Breast epithelium (tissue), 4 donors: ENCODE measurements around the gene HAPLN2. TPM values are rescaled to one million over a fixed set of nuclear protein-coding genes. Genes with fewer than 3 reads are reported as not detected.

Experiments
- DNase-seq, 2 donors: peaks; one replicate each; pipeline ENCODE4 v3.0.0-alpha.2; 2019; ENCODE audit warnings: low spot score in 2 of 2
- H3K27ac ChIP-seq, 2 donors: fragments of 200-600 bp; sonication (generic) in 1 of 2; one replicate each; pipeline ENCODE4 v1.5.1; 2016 to 2019; ENCODE audit warnings: mild to moderate bottlenecking in 1 of 2
- H3K27me3 ChIP-seq, 2 donors: fragments of 200-600 bp; sonication (generic) in 1 of 2; one replicate each; pipeline versions ENCODE4 v1.5.1 to v1.6.0; 2017 to 2019; ENCODE audit warnings: control low read depth in 1 of 2, mild to moderate bottlenecking in 1 of 2
- H3K36me3 ChIP-seq: fragments of 200-600 bp; one replicate; pipeline ENCODE4 v1.5.1; 2019
- H3K4me1 ChIP-seq, 2 donors: fragments of 200-600 bp; sonication (generic); one replicate each; pipeline ENCODE4 v1.5.1; 2016 to 2019; ENCODE audit warnings: control low read depth in 1 of 2
- H3K4me3 ChIP-seq, 3 donors: fragments of 200-600 bp; sonication (generic); 1 replicate in 2 of 3; 2 replicates in 1 of 3; pipeline ENCODE4 v1.5.1; 2016 to 2019; ENCODE audit warnings: mild to moderate bottlenecking in 3 of 3, moderate library complexity in 2 of 3
- H3K9me3 ChIP-seq, 2 donors: fragments of 200-600 bp; sonication (generic) in 1 of 2; one replicate each; pipeline ENCODE4 v1.5.1; 2016 to 2019; ENCODE audit warnings: control low read depth in 1 of 2
- POLR2A ChIP-seq: fragments of 450-650 bp; IDR thresholded peaks from one replicate; pipeline ENCODE4 v1.6.1; 2016; ENCODE audit warnings: antibody characterized with exemption, mild to moderate bottlenecking, moderate library complexity
- POLR2AphosphoS5 ChIP-seq, 3 donors: sonication (generic); formaldehyde crosslinking; IDR thresholded peaks; one replicate each; pipeline ENCODE4 v1.6.1; 2017; ENCODE audit warnings: antibody characterized with exemption in 3 of 3
- intact Hi-C: fragments of 100-400 bp; cut with DNase I; formaldehyde crosslinking; loops from one replicate; pipeline ENCODE4 v1.15.1; 2023; ENCODE audit warnings: low total_unique reads
- total RNA-seq, 3 donors: library from RNA; depleted of rRNA; stranded (reverse); fragments of >200 nt; gene quantifications; one replicate each; pipeline ENCODE4 v1.1.0, GENCODE V29; 2016
- TF ChIP-seq, protein P1 (sequence below), 3 donors: fragments of 450-650 bp; IDR thresholded peaks; one replicate each; pipeline ENCODE4 v1.5.1; 2016 to 2017; ENCODE audit warnings: antibody characterized with exemption in 3 of 3, mild to moderate bottlenecking in 3 of 3, moderate library complexity in 3 of 3

Gene HAPLN2
- total RNA-seq, 3 donors from 2014 or later: not detected

DNA sequence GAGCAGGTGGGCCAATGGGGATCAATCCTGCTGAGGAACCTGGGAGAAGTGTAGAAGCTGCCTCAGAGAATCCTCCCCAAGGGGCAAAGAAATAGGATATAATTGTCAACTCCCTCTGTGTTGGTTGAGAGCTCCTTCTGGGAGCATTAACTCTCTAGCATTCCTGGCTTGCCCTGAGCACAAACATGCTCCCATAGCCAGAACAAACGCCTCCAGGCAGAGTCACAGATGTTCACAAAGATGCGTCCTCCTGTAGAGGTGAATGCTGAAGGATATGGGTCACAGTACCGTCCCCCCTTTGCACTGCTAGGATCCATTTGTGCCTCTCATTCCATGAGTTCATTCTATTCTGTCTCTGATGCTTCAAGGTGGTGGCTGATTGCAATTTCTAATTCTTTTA is 13.1 kb downstream of the HAPLN2 start:
- Histone ChIP-seq H3K36me3 (no peaks in the 10 kb centered on the region), H3K27ac (no peak overlapping the region), H3K4me1 (no peaks in the 10 kb centered on the region), H3K9me3 (no peaks in the 10 kb centered on the region), H3K4me3 (no peak overlapping the region), H3K27me3 (peaks cover 0 to 3% of the 10 kb centered on the region in 2 donors)
- intact Hi-C loops: no loop called here
- no peak for DNase-seq
- TF ChIP-seq, protein P1, sequence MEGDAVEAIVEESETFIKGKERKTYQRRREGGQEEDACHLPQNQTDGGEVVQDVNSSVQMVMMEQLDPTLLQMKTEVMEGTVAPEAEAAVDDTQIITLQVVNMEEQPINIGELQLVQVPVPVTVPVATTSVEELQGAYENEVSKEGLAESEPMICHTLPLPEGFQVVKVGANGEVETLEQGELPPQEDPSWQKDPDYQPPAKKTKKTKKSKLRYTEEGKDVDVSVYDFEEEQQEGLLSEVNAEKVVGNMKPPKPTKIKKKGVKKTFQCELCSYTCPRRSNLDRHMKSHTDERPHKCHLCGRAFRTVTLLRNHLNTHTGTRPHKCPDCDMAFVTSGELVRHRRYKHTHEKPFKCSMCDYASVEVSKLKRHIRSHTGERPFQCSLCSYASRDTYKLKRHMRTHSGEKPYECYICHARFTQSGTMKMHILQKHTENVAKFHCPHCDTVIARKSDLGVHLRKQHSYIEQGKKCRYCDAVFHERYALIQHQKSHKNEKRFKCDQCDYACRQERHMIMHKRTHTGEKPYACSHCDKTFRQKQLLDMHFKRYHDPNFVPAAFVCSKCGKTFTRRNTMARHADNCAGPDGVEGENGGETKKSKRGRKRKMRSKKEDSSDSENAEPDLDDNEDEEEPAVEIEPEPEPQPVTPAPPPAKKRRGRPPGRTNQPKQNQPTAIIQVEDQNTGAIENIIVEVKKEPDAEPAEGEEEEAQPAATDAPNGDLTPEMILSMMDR (IDR thresholded peaks at IDR 0.05): no peak
- TF ChIP-seq POLR2AphosphoS5 (IDR thresholded peaks at IDR 0.05) (no peak), POLR2A (no peak)

GRCh38 chr1:156638189-156638985 is 19.2 kb downstream of the HAPLN2 start:
- Histone ChIP-seq H3K27ac (no peak overlapping the region), H3K36me3 (no peaks in the 10 kb centered on the region), H3K9me3 (no peaks in the 10 kb centered on the region), H3K4me3 (no peak overlapping the region), H3K27me3 (peaks cover 0 to 9% of the 10 kb centered on the region in 2 donors), H3K4me1 (peaks cover 3 to 20% of the 10 kb centered on the region in 2 donors)
- intact Hi-C loops: no loop called here
- no peak for DNase-seq
- TF ChIP-seq POLR2AphosphoS5 (IDR thresholded peaks at IDR 0.05): no peak
- no peak for TF ChIP-seq POLR2A
- TF ChIP-seq, protein P1 (IDR thresholded peaks at IDR 0.05): no peak

DNA sequence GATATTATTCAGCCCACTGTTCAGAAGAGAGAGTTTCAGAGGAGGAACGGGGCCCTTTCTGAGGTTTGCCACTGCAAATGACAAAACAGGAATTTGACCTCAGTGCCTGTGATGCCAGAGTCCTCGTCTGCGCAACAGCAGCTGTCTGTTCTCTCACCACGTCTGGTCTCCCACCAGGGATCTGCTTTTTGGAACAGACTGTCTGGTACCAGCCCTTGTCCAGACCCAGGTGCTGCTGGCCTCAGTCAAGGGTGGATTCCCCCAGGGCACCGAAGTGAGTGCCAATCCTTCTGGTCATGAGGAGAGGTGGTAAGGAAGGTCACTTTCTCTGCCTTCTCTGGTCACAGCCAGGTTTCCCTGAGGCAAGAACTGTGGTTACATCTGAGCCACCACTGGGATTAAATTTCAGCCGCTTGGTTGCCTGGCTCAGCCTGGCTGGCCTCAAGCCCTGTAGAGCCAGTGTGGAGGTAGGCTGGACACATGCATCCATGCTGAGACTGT is 20.4 kb downstream of the HAPLN2 start:
- no peak overlapping the region for H3K4me3 ChIP-seq

GRCh38 chr1:156640842-156641706 is 21.9 kb downstream of the HAPLN2 start:
- TF ChIP-seq, protein P1 (IDR thresholded peaks at IDR 0.05): no peak
- no peak for TF ChIP-seq POLR2A
- no peak for TF ChIP-seq POLR2AphosphoS5 (IDR thresholded peaks at IDR 0.05)
- no peak overlapping the region for H3K27ac ChIP-seq
- DNase-seq: no peak
- peaks cover 3 to 20% of the 10 kb centered on the region in 2 donors for H3K4me1 ChIP-seq
- H3K27me3 ChIP-seq: peaks cover 0 to 8% of the 10 kb centered on the region in 2 donors
- no peaks in the 10 kb centered on the region for H3K36me3 ChIP-seq
- intact Hi-C loops: no loop called here
- peak overlapping the region in 2 of 3 donors; percentile 47 to 62 for H3K4me3 ChIP-seq
- no peaks in the 10 kb centered on the region for H3K9me3 ChIP-seq

More for the DNA sequence above, 20.4 kb downstream of the HAPLN2 start:
- intact Hi-C loops: no loop called here
- Histone ChIP-seq H3K27ac (no peak overlapping the region), H3K9me3 (no peaks in the 10 kb centered on the region), H3K36me3 (no peaks in the 10 kb centered on the region), H3K4me1 (peaks cover 3 to 20% of the 10 kb centered on the region in 2 donors), H3K27me3 (peaks cover 0 to 8% of the 10 kb centered on the region in 2 donors)
- peak in 1 of 2 donors; percentile 56 for DNase-seq
- TF ChIP-seq POLR2A: no peak
- TF ChIP-seq POLR2AphosphoS5 (IDR thresholded peaks at IDR 0.05): no peak
- TF ChIP-seq, protein P1 (IDR thresholded peaks at IDR 0.05): no peak
